LNCaP clone FGC (cell line): Measurements from ENCODE around the gene PAM.

Source experiments
- DNase-seq: peaks from one replicate; pipeline ENCODE4 v3.0.0-alpha.2; 2011; ENCODE audit warnings: low read depth
- H3K4me3 ChIP-seq: 2 replicates; pipeline ENCODE4 v1.5.1; 2011; ENCODE audit warnings: mild to moderate bottlenecking, low read depth, low read length, control low read depth
- CTCF ChIP-seq: IDR thresholded peaks from 2 replicates; pipeline ENCODE4 v1.5.1; 2012; ENCODE audit warnings: mild to moderate bottlenecking; ENCODE audit not compliant: control insufficient read depth, insufficient read depth; ENCODE audit errors: extremely low read depth

The PAM gene

DNA sequence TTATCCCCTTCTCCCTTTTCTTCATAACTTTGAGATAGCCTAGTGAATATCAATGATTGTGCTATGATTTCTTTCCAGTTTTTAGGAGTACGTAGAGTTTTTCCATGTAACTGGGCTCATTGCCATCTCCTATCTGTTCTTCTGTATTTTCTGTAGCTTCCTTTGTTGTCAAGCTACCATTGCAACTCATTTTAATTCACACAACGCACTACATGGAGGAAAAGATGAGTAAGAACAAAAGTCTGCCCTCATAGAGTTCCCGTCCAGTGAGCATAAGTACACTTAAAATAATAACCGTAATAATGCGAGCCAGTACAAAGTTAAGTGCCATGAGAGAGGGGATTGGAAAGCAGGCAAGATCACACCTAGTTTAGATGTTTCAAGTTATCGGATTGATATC is 177.7 kb downstream of the PAM start:
- DNase-seq, result no peak
- TF ChIP-seq CTCF, result no peak
- H3K4me3 ChIP-seq, result no peak overlapping the region

DNA sequence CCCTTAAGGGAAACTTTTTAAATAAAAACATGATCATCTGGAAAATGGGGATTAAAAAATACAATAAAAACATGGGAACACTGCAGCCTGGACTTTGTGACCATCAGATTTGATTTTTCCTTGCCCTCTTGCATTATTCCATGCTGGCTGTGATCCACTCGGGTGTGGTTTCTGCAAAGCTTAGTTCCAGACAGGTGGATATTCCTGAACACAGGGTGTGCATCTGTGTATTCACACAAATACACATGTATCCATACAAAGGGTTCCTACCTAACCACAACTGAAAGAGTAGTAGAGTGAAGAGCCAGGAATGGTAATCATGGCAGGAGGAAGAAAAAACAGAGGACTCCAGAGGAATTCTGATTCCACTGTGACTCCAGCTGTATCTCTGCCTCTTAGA is 178.2 kb downstream of the PAM start:
- no peak overlapping the region for H3K4me3 ChIP-seq
- no peak for TF ChIP-seq CTCF
- no peak for DNase-seq

GRCh38 chr5:102933721-102934459 is 178.8 kb downstream of the PAM start:
- H3K4me3 ChIP-seq, result no peak overlapping the region
- no peak for TF ChIP-seq CTCF
- DNase-seq, result no peak

DNA sequence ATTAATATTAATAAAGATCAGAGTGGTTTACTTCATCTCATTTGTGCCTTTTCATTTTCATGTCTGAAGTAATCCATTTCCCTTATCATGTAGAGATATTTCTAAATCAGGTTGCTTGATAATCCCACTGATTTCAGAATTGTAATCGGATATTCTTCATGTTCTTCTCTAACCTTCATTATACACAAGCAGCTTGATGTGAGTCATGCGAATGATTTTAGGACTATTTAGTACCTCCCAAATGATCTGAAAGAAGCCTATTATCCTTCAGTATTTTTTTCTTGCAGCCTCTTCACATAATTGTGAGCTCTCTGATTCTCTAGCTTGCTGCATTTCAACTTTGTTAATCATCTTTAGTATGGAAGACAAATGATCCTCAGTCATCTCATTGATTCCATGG is 182.8 kb downstream of the PAM start:
- DNase-seq, result no peak
- no peak overlapping the region for H3K4me3 ChIP-seq
- no peak for TF ChIP-seq CTCF

DNA sequence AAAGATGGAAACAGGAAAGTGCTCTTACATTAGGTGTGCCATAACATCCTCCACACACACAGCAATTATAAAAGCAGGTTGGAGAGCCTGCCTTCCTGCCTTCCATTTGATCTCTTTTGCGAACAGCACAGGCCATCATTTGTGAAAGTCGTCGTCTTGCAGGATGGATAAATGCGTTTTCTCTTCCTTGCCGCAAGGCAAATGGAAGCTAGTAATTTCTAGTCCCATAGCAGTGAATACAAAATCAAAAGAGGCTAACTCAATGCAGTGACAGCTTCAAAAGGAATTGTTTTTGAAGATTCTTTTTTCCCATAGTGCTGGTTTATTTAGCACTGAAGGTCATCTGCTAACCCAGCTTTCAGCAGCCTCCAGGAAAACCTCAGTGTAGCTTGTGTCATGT is 186.0 kb downstream of the PAM start:
- no peak for TF ChIP-seq CTCF
- DNase-seq, result no peak
- H3K4me3 ChIP-seq, result no peak overlapping the region

GRCh38 chr5:102946414-102946813 is 191.3 kb downstream of the PAM start:
- H3K4me3 ChIP-seq, result no peak overlapping the region
- no peak for DNase-seq
- no peak for TF ChIP-seq CTCF

- DNase-seq, result no peak
- no peak for TF ChIP-seq CTCF
- no peak overlapping the region for H3K4me3 ChIP-seq
Measured at GRCh38 chr5:102946971-102947370, 191.9 kb downstream of the PAM start.
